Caco-2 (cell line): ENCODE data around the gene RBMXL2. TPM values are rescaled to one million over a fixed set of nuclear protein-coding genes. Genes with fewer than 3 reads are reported as not detected.

Source experiments
- BruUV-seq: library from RNA; stranded (reverse); fragments of 400-500 nt; replicated peaks from 2 replicates; lab custom pipeline; 2021; lab: Mats Ljungman, UMichigan
- CTCF ChIA-PET: fragments of 300-600 bp; sonication (Branson Sonifier 250); formaldehyde crosslinking; loops from one replicate; lab custom pipeline; 2022; ENCODE audit warnings: antibody characterized with exemption; lab: Charles Lee
- POLR2A ChIA-PET: fragments of 300-600 bp; sonication (Branson Sonifier 250); formaldehyde crosslinking; loops from one replicate; lab custom pipeline; 2022; ENCODE audit warnings: antibody characterized with exemption; lab: Charles Lee
- DNase-seq, 2 experiments: peaks; one replicate each; pipeline versions ENCODE4 v3.0.0 to v3.0.0-alpha.2; 2020 to 2022
- H3K27me3 ChIP-seq: replicated peaks from 2 replicates; pipeline ENCODE4 v1.6.0; 2011; ENCODE audit warnings: low read length; ENCODE audit not compliant: control insufficient read depth, insufficient read depth
- H3K36me3 ChIP-seq: 2 replicates; pipeline ENCODE4 v1.5.1; 2011; ENCODE audit warnings: low read length; ENCODE audit not compliant: control insufficient read depth, insufficient read depth
- H3K4me1 ChIP-seq: fragments of 250-450 bp; sonication (Bioruptor Pico); 2 replicates; pipeline ENCODE4 v1.5.1; 2020; ENCODE audit warnings: mild to moderate bottlenecking
- H3K4me3 ChIP-seq: 2 replicates; pipeline ENCODE4 v1.5.1; 2011; ENCODE audit warnings: low read depth, mild to moderate bottlenecking, control low read depth, low read length
- H3K9me3 ChIP-seq: fragments of 250-450 bp; sonication (Bioruptor Pico); 2 replicates; pipeline ENCODE4 v1.5.1; 2020; ENCODE audit warnings: mild to moderate bottlenecking, moderate library complexity
- H3K27ac Mint-ChIP-seq: one replicate; pipeline ENCODE4 v1.8.0; 2022; ENCODE audit warnings: mixed read lengths; ENCODE audit not compliant: unreplicated experiment
- H3K27me3 Mint-ChIP-seq: one replicate; pipeline ENCODE4 v1.8.0; 2022; ENCODE audit warnings: mixed read lengths; ENCODE audit not compliant: insufficient read depth, unreplicated experiment
- H3K36me3 Mint-ChIP-seq: one replicate; pipeline ENCODE4 v1.8.0; 2022; ENCODE audit warnings: mild to moderate bottlenecking, mixed read lengths; ENCODE audit not compliant: insufficient read depth, unreplicated experiment
- H3K4me1 Mint-ChIP-seq: one replicate; pipeline ENCODE4 v1.8.0; 2022; ENCODE audit warnings: low read depth, mixed read lengths; ENCODE audit not compliant: unreplicated experiment
- H3K4me3 Mint-ChIP-seq: one replicate; pipeline ENCODE4 v1.8.0; 2022; ENCODE audit warnings: mild to moderate bottlenecking, moderate library complexity, mixed read lengths; ENCODE audit not compliant: unreplicated experiment
- H3K9me3 Mint-ChIP-seq: one replicate; pipeline ENCODE4 v1.8.0; 2022; ENCODE audit warnings: mixed read lengths; ENCODE audit not compliant: unreplicated experiment
- CTCF ChIP-seq, 2 experiments: fragments of 200-600 bp in 1 of 2; IDR thresholded peaks; 1 replicate in 1 of 2; 2 replicates in 1 of 2; pipeline versions ENCODE4 v1.5.1 to v1.8.0; 2011 to 2022; ENCODE audit warnings: antibody characterized with exemption in 1 of 2, control low read depth in 1 of 2, inconsistent platforms in 1 of 2, low read depth in 1 of 2, low read length in 1 of 2, mild to moderate bottlenecking in 1 of 2, moderate library complexity in 1 of 2; ENCODE audit not compliant: insufficient read depth in 1 of 2, severe bottlenecking in 1 of 2, unreplicated experiment in 1 of 2
- intact Hi-C: fragments of 100-400 bp; cut with micrococcal nuclease; formaldehyde crosslinking; loops from one replicate; pipeline ENCODE4 v1.10.0; 2022; ENCODE audit not compliant: unreplicated experiment
- total RNA-seq: library from RNA; stranded (reverse); gene quantifications from 2 replicates; pipeline ENCODE4 v1.2.3, GENCODE V29; 2022

RBMXL2 gene
- total RNA-seq, 1 experiment from 2014 or later, result not detected

- Mint-ChIP-seq H3K27ac (no peak overlapping the region), H3K4me1 (no peaks in the 10 kb centered on the region), H3K9me3 (no peaks in the 10 kb centered on the region), H3K4me3 (no peak overlapping the region), H3K36me3 (no peaks in the 10 kb centered on the region), H3K27me3 (peaks cover 8% of the 10 kb centered on the region)
- H3K27me3 ChIP-seq, result no peaks in the 10 kb centered on the region
- CTCF ChIA-PET, result interaction anchor here (0.7 kb wide), 1 partner anchor 460 kb away, joined by 3 read pairs; no protein-coding TSS in a partner anchor
- no peaks in the 10 kb centered on the region for H3K9me3 ChIP-seq
- no peak overlapping the region for H3K4me3 ChIP-seq
- no peaks in the 10 kb centered on the region for H3K4me1 ChIP-seq
- DNase-seq, result no peak
- TF ChIP-seq CTCF (IDR thresholded peaks at IDR 0.05; ENCODE audit: insufficient read depth in 1 of 2, low read depth in 1 of 2, low read length in 1 of 2, severe bottlenecking in 1 of 2, unreplicated experiment in 1 of 2), result no peak
- POLR2A ChIA-PET, result no interaction called here
- no TSS peak for BruUV-seq
- no peaks in the 10 kb centered on the region for H3K36me3 ChIP-seq
- intact Hi-C loops, result loop anchor here (10.0 kb wide), 1 partner anchor 1005 kb away; no protein-coding TSS in a partner anchor
Observed at GRCh38 chr11:7089328-7090251, 792 bp downstream of the RBMXL2 start.

GRCh38 chr11:7098235-7098832 lies 9.5 kb downstream of the RBMXL2 start:
- Mint-ChIP-seq H3K27ac (no peak overlapping the region), H3K27me3 (peaks cover 3% of the 10 kb centered on the region), H3K4me3 (no peak overlapping the region), H3K9me3 (no peaks in the 10 kb centered on the region), H3K4me1 (no peaks in the 10 kb centered on the region), H3K36me3 (no peaks in the 10 kb centered on the region)
- POLR2A ChIA-PET, result no interaction called here
- H3K27me3 ChIP-seq, result no peaks in the 10 kb centered on the region
- CTCF ChIA-PET, result interaction anchor here (1.0 to 2.2 kb wide), 5 partner anchors 181 to 1001 kb away, joined by 4 to 14 read pairs (median 6); partner anchors contain the start of gene EIF3F
- DNase-seq, result peak in 1 of 2 experiments; percentile 54
- intact Hi-C loops, result loop anchor here (1.0 to 10.0 kb wide), 7 partner anchors 180 to 996 kb away; partner anchors contain the start of gene EIF3F
- peak; percentile 55 to 62 for TF ChIP-seq CTCF (IDR thresholded peaks at IDR 0.05; ENCODE audit: insufficient read depth in 1 of 2, low read depth in 1 of 2, low read length in 1 of 2, severe bottlenecking in 1 of 2, unreplicated experiment in 1 of 2)
- H3K9me3 ChIP-seq, result no peaks in the 10 kb centered on the region
- H3K4me1 ChIP-seq, result no peaks in the 10 kb centered on the region
- H3K4me3 ChIP-seq, result no peak overlapping the region
- H3K36me3 ChIP-seq, result no peaks in the 10 kb centered on the region
- BruUV-seq, result no TSS peak

GRCh38 chr11:7115780-7116179 lies 27.0 kb downstream of the RBMXL2 start:
- CTCF ChIA-PET, result no interaction called here
- intact Hi-C loops, result no loop called here
- H3K27ac Mint-ChIP-seq, result no peak overlapping the region
- no peaks in the 10 kb centered on the region for H3K27me3 ChIP-seq
- POLR2A ChIA-PET, result no interaction called here
- no peaks in the 10 kb centered on the region for H3K27me3 Mint-ChIP-seq
- no peaks in the 10 kb centered on the region for H3K9me3 ChIP-seq
- H3K4me1 Mint-ChIP-seq, result no peaks in the 10 kb centered on the region
- no peak for TF ChIP-seq CTCF (IDR thresholded peaks at IDR 0.05; ENCODE audit: insufficient read depth in 1 of 2, low read depth in 1 of 2, low read length in 1 of 2, severe bottlenecking in 1 of 2, unreplicated experiment in 1 of 2)
- no peaks in the 10 kb centered on the region for H3K36me3 ChIP-seq
- no peaks in the 10 kb centered on the region for H3K36me3 Mint-ChIP-seq
- no peak for DNase-seq
- H3K4me1 ChIP-seq, result no peaks in the 10 kb centered on the region
- H3K4me3 ChIP-seq, result no peak overlapping the region
- no peaks in the 10 kb centered on the region for H3K9me3 Mint-ChIP-seq
- no TSS peak for BruUV-seq
- H3K4me3 Mint-ChIP-seq, result no peak overlapping the region
